Tibial artery (tissue), 4 donors: ENCODE results near the gene EPHB2.

ENCODE experiments used
- DNase-seq, 2 donors: peaks; one replicate each; pipeline ENCODE4 v3.0.0-alpha.2; 2019
- H3K27ac ChIP-seq, 2 donors: fragments of 200-600 bp; sonication (generic) in 1 of 2; 1 replicate in 1 of 2; 2 replicates in 1 of 2; pipeline ENCODE4 v1.5.1; 2018 to 2019; ENCODE audit warnings: mild to moderate bottlenecking in 1 of 2
- H3K27me3 ChIP-seq, 2 donors: fragments of 200-600 bp; sonication (generic) in 1 of 2; one replicate each; pipeline versions ENCODE4 v1.5.1 to v1.6.0; 2016 to 2019
- H3K36me3 ChIP-seq, 3 donors: fragments of 200-600 bp; sonication (generic) in 2 of 3; one replicate each; pipeline ENCODE4 v1.5.1; 2016 to 2019; ENCODE audit warnings: mild to moderate bottlenecking in 2 of 3
- H3K4me1 ChIP-seq, 4 donors: fragments of 200-600 bp; sonication (generic) in 2 of 4; 1 replicate in 3 of 4; 2 replicates in 1 of 4; pipeline ENCODE4 v1.5.1; 2016 to 2019
- H3K4me3 ChIP-seq, 2 donors: fragments of 200-600 bp; sonication (generic) in 1 of 2; 1 replicate in 1 of 2; 2 replicates in 1 of 2; pipeline ENCODE4 v1.5.1; 2018 to 2019; ENCODE audit warnings: mild to moderate bottlenecking in 2 of 2
- H3K9me3 ChIP-seq, 3 donors: fragments of 200-600 bp; sonication (generic) in 1 of 3; one replicate each; pipeline ENCODE4 v1.5.1; 2016 to 2019
- CTCF ChIP-seq, 2 experiments: fragments of 200-600 bp in 1 of 2; fragments of 450-650 bp in 1 of 2; IDR thresholded peaks; one replicate each; pipeline ENCODE4 v1.5.1; 2017 to 2019; ENCODE audit warnings: antibody characterized with exemption in 2 of 2, mild to moderate bottlenecking in 1 of 2, moderate library complexity in 1 of 2
- intact Hi-C: fragments of 100-400 bp; cut with DNase I; formaldehyde crosslinking; loops from one replicate; pipeline ENCODE4 v1.15.0; 2023; ENCODE audit warnings: low total_unique reads

The EPHB2 gene

GRCh38 chr1:22677931-22678896 lies 32.4 kb upstream of the EPHB2 start:
- DNase-seq: no peak
- Histone ChIP-seq H3K4me3 (no peak overlapping the region), H3K27ac (no peak overlapping the region), H3K9me3 (no peaks in the 10 kb centered on the region), H3K27me3 (peaks cover 0 to 57% of the 10 kb centered on the region in 2 donors), H3K4me1 (no peaks in the 10 kb centered on the region), H3K36me3 (no peaks in the 10 kb centered on the region)
- intact Hi-C loops: no loop called here
- TF ChIP-seq CTCF (IDR thresholded peaks at IDR 0.05): no peak

GRCh38 chr1:22680726-22681125 lies 29.9 kb upstream of the EPHB2 start:
- H3K4me1 ChIP-seq: no peaks in the 10 kb centered on the region
- DNase-seq: no peak
- H3K27ac ChIP-seq: no peak overlapping the region
- no peak overlapping the region for H3K4me3 ChIP-seq
- intact Hi-C loops: no loop called here
- H3K27me3 ChIP-seq: peaks cover 0 to 58% of the 10 kb centered on the region in 2 donors
- TF ChIP-seq CTCF (IDR thresholded peaks at IDR 0.05): no peak
- H3K36me3 ChIP-seq: no peaks in the 10 kb centered on the region
- H3K9me3 ChIP-seq: no peaks in the 10 kb centered on the region

GRCh38 chr1:22681556-22682276 lies 28.9 kb upstream of the EPHB2 start:
- DNase-seq: no peak
- TF ChIP-seq CTCF (IDR thresholded peaks at IDR 0.05): no peak
- Histone ChIP-seq H3K4me1 (no peaks in the 10 kb centered on the region), H3K9me3 (no peaks in the 10 kb centered on the region), H3K36me3 (no peaks in the 10 kb centered on the region), H3K27ac (no peak overlapping the region), H3K27me3 (peaks cover 0 to 59% of the 10 kb centered on the region in 2 donors), H3K4me3 (no peak overlapping the region)
- intact Hi-C loops: no loop called here

- TF ChIP-seq CTCF (IDR thresholded peaks at IDR 0.05): no peak
- Histone ChIP-seq H3K27me3 (peaks cover 0 to 53% of the 10 kb centered on the region in 2 donors), H3K4me1 (no peaks in the 10 kb centered on the region), H3K9me3 (no peaks in the 10 kb centered on the region), H3K4me3 (no peak overlapping the region), H3K36me3 (no peaks in the 10 kb centered on the region), H3K27ac (no peak overlapping the region)
- intact Hi-C loops: no loop called here
- no peak for DNase-seq
Observed at GRCh38 chr1:22683547-22683946, 27.1 kb upstream of the EPHB2 start.

GRCh38 chr1:22685591-22686059 lies 25.0 kb upstream of the EPHB2 start:
- intact Hi-C loops: no loop called here
- no peak for TF ChIP-seq CTCF (IDR thresholded peaks at IDR 0.05)

More at GRCh38 chr1:22685591-22686059, 25.0 kb upstream of the EPHB2 start:
- no peak overlapping the region for H3K4me3 ChIP-seq
- H3K4me1 ChIP-seq: no peaks in the 10 kb centered on the region
- no peaks in the 10 kb centered on the region for H3K36me3 ChIP-seq
- no peak overlapping the region for H3K27ac ChIP-seq
- no peaks in the 10 kb centered on the region for H3K9me3 ChIP-seq
- DNase-seq: no peak
- H3K27me3 ChIP-seq: peaks cover 0 to 59% of the 10 kb centered on the region in 2 donors
